ENCODE results near the gene ITPRID1. TPM values are rescaled to one million over a fixed set of nuclear protein-coding genes. Genes with fewer than 3 reads are reported as not detected.

ITPRID1 gene
- total and polyA plus RNA-seq, 2 of the 8 experiments (the other 6 are each of a cell fraction or from before 2014, with no cell fraction given): 0.09 to 0.47 TPM

GRCh38 chr7:31563522-31563921 lies 49.6 kb downstream of the ITPRID1 start:
- no peak overlapping the region for H4K5ac ChIP-seq (ENCODE audit: insufficient read length, low read depth, low read length)
- no peak overlapping the region for H3K4me2 ChIP-seq (ENCODE audit: insufficient read depth in 1 of 2, low read depth in 2 of 2, low read length in 2 of 2)
- no peak overlapping the region for H2BK15ac ChIP-seq (ENCODE audit: low read length)
- no peaks in the 10 kb centered on the region for H3K23me2 ChIP-seq (ENCODE audit: low read depth, low read length)
- H3K27ac ChIP-seq (ENCODE audit: low read depth, low read length): no peak overlapping the region
- H3K9ac ChIP-seq (replicated peaks in 1 of 4; ENCODE audit: extremely low read depth in 1 of 4, low read depth in 3 of 4, low read length in 3 of 4): no peak overlapping the region
- no peaks in the 10 kb centered on the region for H3K36me3 ChIP-seq (ENCODE audit: control insufficient read depth in 2 of 4, insufficient read depth in 4 of 4, low read length in 3 of 4)
- peak overlapping the region; percentile 29; the same call in 1 of the 2 replicates for H3K18ac ChIP-seq (ENCODE audit: extremely low read depth, low read length)
- ChIA-PET CTCF (ENCODE audit: partially characterized antibody) (interaction anchor here (0.8 to 1.2 kb wide), 5 partner anchors 64 to 547 kb away, joined by 3 to 4 read pairs (median 3); no protein-coding TSS in a partner anchor), POLR2A (ENCODE audit: partially characterized antibody) (no interaction called here)
- no peak overlapping the region for H2AK5ac ChIP-seq (ENCODE audit: low read depth, low read length)
- H2BK20ac ChIP-seq (ENCODE audit: low read length): 0 out of 2 replicates have a peak overlapping the region, but pooled peaks have one; percentile 29
- no peak overlapping the region for H2BK120ac ChIP-seq (replicated peaks; ENCODE audit: low read depth, low read length)
- peak overlapping the region; percentile 65; the same call in 1 of the 2 replicates for H2BK12ac ChIP-seq (ENCODE audit: low read depth, low read length)
- H3K79me1 ChIP-seq (ENCODE audit: low read depth, low read length): no peaks in the 10 kb centered on the region
- no peak for FAIRE-seq
- H3K4ac ChIP-seq (replicated peaks; ENCODE audit: insufficient read length, low read depth, low read length): no peak overlapping the region
- H4K20me1 ChIP-seq (replicated peaks in 1 of 2; ENCODE audit: control insufficient read depth in 1 of 2, insufficient read depth in 2 of 2, low read length in 2 of 2): no peaks in the 10 kb centered on the region
- H3K56ac ChIP-seq (replicated peaks; ENCODE audit: insufficient read length, low read depth, low read length): no peak overlapping the region
- H3K9me3 ChIP-seq (ENCODE audit: insufficient read depth in 2 of 2, low read depth in 1 of 2, low read length in 1 of 2): no peaks in the 10 kb centered on the region
- no peak overlapping the region for H3K14ac ChIP-seq (ENCODE audit: insufficient read length)
- H2BK5ac ChIP-seq (ENCODE audit: low read depth, low read length): peak overlapping the region; percentile 26; the same call in 1 of the 2 replicates
- H4K91ac ChIP-seq (replicated peaks; ENCODE audit: insufficient read length, low read length): no peak overlapping the region
- H2AFZ ChIP-seq (ENCODE audit: low read length): no peak overlapping the region
- H3K4me1 ChIP-seq (replicated peaks in 1 of 4; ENCODE audit: control insufficient read depth in 3 of 4, insufficient read depth in 4 of 4, low read length in 3 of 4): peaks cover 0 to 11% (median 4%) of the 10 kb centered on the region in 4 experiments; a peak in 4 of 7 replicates
- WGBS, 2 experiments (ENCODE audit: extremely low coverage in 1 of 2, insufficient coverage in 1 of 2, insufficient read length in 1 of 2, insufficient replicate concordance in 2 of 2, low coverage in 1 of 2, low lambda C conversion rate in 2 of 2, missing lambda C conversion rate in 1 of 2): 67% methylated on average over 5 of the region's 5 CpGs; no CpG with 5 or more reads in 1 of the 2 experiments
- H4K8ac ChIP-seq (ENCODE audit: extremely low read depth, insufficient read depth, low read length): no peak overlapping the region
- no peaks in the 10 kb centered on the region; a peak in 1 of 7 replicates for H3K27me3 ChIP-seq (replicated peaks in 1 of 4; ENCODE audit: control insufficient read depth in 3 of 4, extremely low read depth in 1 of 4, insufficient read depth in 3 of 4, low read length in 3 of 4)
- DNase-seq (ENCODE audit: low read depth in 1 of 2, low spot score in 2 of 2): no peak
- no peak overlapping the region for H3K23ac ChIP-seq (ENCODE audit: insufficient read length)
- no peaks in the 10 kb centered on the region for H3K79me2 ChIP-seq (ENCODE audit: control insufficient read depth in 1 of 2, insufficient read depth in 2 of 2, low read length in 2 of 2)
- no peak overlapping the region for H3K4me3 ChIP-seq (ENCODE audit: extremely low read depth in 1 of 4, insufficient read depth in 2 of 4, low read depth in 3 of 4, low read length in 4 of 4)
- TF ChIP-seq MAFK (IDR thresholded peaks at IDR 0.05; ENCODE audit: low read depth, low read length) (no peak), BRCA1 (IDR thresholded peaks at IDR 0.05; ENCODE audit: low read depth, low read length) (no peak), ZNF274 (IDR thresholded peaks at IDR 0.05; ENCODE audit: borderline replicate concordance, extremely low read depth, low read length) (no peak), SP2 (IDR thresholded peaks at IDR 0.05; ENCODE audit: low read length) (no peak), CTCF (IDR thresholded peaks at IDR 0.05; ENCODE audit: control extremely low read depth in 1 of 3, insufficient read depth in 1 of 3, low read depth in 1 of 3, low read length in 3 of 3) (peak in 1 of 3 experiments; percentile 30; a peak in 1 of 4 replicates), EZH2 (IDR thresholded peaks at IDR 0.05; ENCODE audit: low read depth, low read length, severe bottlenecking) (no peak), CBX8 (IDR thresholded peaks at IDR 0.05; ENCODE audit: borderline replicate concordance, low read depth, low read length) (no peak), BCL11A (IDR thresholded peaks at IDR 0.05; ENCODE audit: low read depth in 2 of 2, low read length in 2 of 2) (no peak), MAX (IDR thresholded peaks at IDR 0.05) (no peak), RAD21 (IDR thresholded peaks at IDR 0.05 in 1 of 2, conservative IDR thresholded peaks at IDR 0.05 in 1 of 2; ENCODE audit: low read depth in 2 of 2, low read length in 2 of 2) (peak; percentile 21 to 44; a peak in 3 of 4 replicates)
